ENCODE measurements around the gene TSPAN15.
"Not testable (repeated sequence)": the region's sequence is repeated elsewhere in the genome, so short reads cannot be mapped to it uniquely, and the experiment has no call there.

Gene TSPAN15

DNA sequence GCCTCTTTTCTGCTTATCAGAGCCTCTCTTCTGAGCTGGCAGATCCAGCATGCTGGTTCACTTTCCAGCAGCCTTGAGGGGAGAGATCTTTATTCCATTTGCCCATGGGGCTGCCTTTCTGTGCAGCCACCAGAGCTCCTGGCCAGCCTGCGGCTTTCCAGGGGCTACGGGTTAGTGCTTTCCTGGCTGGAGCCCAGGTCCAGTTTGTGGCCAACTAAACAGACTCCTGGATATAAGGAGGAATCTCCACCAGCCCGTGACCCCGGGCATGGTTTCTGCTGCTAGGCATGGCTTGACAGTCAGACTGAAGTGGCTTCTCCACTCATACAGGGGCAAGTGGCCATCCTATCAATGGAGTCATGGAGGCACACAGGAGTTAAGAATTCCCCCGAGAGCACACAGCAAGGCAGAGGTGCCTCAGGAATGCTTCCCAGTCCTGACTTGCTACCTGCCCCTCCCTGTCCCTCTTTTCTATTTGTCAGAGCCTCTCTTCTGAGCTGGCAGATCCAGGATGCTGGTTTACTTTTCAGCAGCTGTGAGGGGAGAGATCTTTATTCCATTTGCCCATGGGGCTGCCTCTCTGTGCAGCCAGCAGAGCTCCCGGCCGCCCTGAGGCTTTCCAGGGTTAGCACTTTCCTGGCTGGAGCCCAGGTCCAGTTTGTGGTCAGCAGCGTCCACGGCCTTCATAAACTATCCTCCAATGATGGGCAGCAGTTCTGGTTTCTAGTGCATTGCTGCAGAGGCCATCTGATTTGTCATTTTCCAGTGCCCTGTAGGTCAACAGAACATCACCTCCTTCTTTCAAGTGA is 35.9 kb downstream of the TSPAN15 start:
- TF ChIP-seq, protein P1, sequence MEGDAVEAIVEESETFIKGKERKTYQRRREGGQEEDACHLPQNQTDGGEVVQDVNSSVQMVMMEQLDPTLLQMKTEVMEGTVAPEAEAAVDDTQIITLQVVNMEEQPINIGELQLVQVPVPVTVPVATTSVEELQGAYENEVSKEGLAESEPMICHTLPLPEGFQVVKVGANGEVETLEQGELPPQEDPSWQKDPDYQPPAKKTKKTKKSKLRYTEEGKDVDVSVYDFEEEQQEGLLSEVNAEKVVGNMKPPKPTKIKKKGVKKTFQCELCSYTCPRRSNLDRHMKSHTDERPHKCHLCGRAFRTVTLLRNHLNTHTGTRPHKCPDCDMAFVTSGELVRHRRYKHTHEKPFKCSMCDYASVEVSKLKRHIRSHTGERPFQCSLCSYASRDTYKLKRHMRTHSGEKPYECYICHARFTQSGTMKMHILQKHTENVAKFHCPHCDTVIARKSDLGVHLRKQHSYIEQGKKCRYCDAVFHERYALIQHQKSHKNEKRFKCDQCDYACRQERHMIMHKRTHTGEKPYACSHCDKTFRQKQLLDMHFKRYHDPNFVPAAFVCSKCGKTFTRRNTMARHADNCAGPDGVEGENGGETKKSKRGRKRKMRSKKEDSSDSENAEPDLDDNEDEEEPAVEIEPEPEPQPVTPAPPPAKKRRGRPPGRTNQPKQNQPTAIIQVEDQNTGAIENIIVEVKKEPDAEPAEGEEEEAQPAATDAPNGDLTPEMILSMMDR (conservative IDR thresholded peaks at IDR 0.05; ENCODE audit: low read length), result no peak
- TF ChIP-seq EZH2phosphoT487 (IDR thresholded peaks at IDR 0.05; ENCODE audit: borderline replicate concordance), result no peak
- Histone ChIP-seq H2AFZ (ENCODE audit: low read length) (no peak overlapping the region), H3K9me3 (ENCODE audit: insufficient read depth, low read depth, low read length) (peaks cover 4% of the 10 kb centered on the region; the same call in 1 of the 2 replicates), H3K27me3 (ENCODE audit: insufficient read depth, low read length, poor library complexity, severe bottlenecking) (no peaks in the 10 kb centered on the region), H3K9ac (ENCODE audit: low read depth, low read length, poor library complexity, severe bottlenecking) (no peak overlapping the region), H3K4me1 (ENCODE audit: insufficient read depth, low read length, poor library complexity, severe bottlenecking) (no peaks in the 10 kb centered on the region), H4K20me1 (ENCODE audit: insufficient read depth, low read length, poor library complexity, severe bottlenecking) (no peaks in the 10 kb centered on the region), H3K4me3 (ENCODE audit: low read length, poor library complexity, severe bottlenecking) (no peak overlapping the region), H3K4me2 (ENCODE audit: low read depth, low read length, poor library complexity, severe bottlenecking) (no peak overlapping the region), H3K79me2 (ENCODE audit: insufficient read depth, low read length) (no peaks in the 10 kb centered on the region), H3K36me3 (ENCODE audit: insufficient read depth, low read length) (no peaks in the 10 kb centered on the region), H3K9me2 (replicated peaks; ENCODE audit: low read depth, low read length) (no peaks in the 10 kb centered on the region), H3F3A (ENCODE audit: low read depth) (no peaks in the 10 kb centered on the region)

DNA sequence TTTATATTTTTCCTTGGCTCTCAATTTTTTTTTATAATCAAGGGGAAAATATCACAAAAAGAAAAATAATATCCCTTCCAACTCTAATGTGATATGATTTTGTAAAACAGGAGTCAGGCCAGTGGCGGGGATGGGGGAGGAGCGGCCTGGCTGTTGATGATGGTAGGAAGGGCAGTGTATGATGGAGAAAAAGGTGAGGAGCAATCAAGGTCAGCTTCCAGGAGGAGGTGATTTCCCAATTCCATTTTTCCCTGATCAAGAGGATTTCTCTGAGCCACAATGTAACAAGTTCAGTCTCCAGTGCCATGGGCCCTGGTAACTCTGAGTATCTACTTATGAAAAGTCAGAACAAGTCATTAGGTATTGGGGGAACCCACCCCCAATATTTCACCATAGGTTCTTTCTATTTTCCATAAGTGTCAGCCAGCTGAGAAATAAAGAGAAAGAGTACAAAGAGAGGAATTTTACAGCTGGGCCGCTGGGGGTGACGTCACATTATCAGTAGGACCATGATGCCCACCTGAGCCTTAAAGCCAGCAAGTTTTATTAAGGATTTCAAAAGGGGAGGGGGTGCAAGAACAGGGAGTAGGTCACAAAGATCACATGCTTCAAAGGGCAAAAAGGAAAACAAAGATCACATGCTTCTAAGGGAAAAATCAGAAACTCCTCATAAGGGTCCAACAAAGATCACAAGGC is 37.0 kb downstream of the TSPAN15 start:
- not testable (repeated sequence) for H3K36me3 ChIP-seq (ENCODE audit: insufficient read depth, low read length); H3K4me1 ChIP-seq (ENCODE audit: insufficient read depth, low read length, poor library complexity, severe bottlenecking); H3F3A ChIP-seq (ENCODE audit: low read depth); H3K79me2 ChIP-seq (ENCODE audit: insufficient read depth, low read length); H4K20me1 ChIP-seq (ENCODE audit: insufficient read depth, low read length, poor library complexity, severe bottlenecking); H2AFZ ChIP-seq (ENCODE audit: low read length); H3K4me2 ChIP-seq (ENCODE audit: low read depth, low read length, poor library complexity, severe bottlenecking); H3K4me3 ChIP-seq (ENCODE audit: low read length, poor library complexity, severe bottlenecking); H3K27me3 ChIP-seq (ENCODE audit: insufficient read depth, low read length, poor library complexity, severe bottlenecking); H3K9me3 ChIP-seq (ENCODE audit: insufficient read depth, low read depth, low read length); H3K9ac ChIP-seq (ENCODE audit: low read depth, low read length, poor library complexity, severe bottlenecking); H3K9me2 ChIP-seq (replicated peaks; ENCODE audit: low read depth, low read length)

DNA sequence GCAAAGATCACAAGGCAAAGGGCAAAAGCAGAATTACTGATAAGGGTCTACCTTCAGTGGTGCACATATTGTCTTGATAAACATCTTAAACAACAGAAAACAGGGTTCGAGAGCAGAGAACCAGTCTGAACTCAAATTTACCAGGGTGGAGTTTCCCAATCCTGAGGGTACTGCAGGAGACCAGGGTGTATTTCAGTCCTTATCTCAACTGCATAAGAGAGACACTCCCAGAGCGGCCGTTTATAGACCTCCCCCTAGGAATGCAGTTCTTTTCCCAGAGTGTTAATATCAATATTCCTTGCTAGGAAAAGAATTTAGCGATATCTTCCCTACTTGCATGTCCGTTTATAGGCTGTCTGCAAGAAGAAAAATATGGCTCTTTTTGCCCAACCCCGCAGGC is 37.6 kb downstream of the TSPAN15 start:
- not testable (repeated sequence) for H4K20me1 ChIP-seq (ENCODE audit: insufficient read depth, low read length, poor library complexity, severe bottlenecking); H3K9me3 ChIP-seq (ENCODE audit: insufficient read depth, low read depth, low read length); H3K36me3 ChIP-seq (ENCODE audit: insufficient read depth, low read length); H3K9ac ChIP-seq (ENCODE audit: low read depth, low read length, poor library complexity, severe bottlenecking); H3F3A ChIP-seq (ENCODE audit: low read depth); H3K79me2 ChIP-seq (ENCODE audit: insufficient read depth, low read length); H3K4me3 ChIP-seq (ENCODE audit: low read length, poor library complexity, severe bottlenecking); H3K4me1 ChIP-seq (ENCODE audit: insufficient read depth, low read length, poor library complexity, severe bottlenecking); H3K9me2 ChIP-seq (replicated peaks; ENCODE audit: low read depth, low read length); H3K27me3 ChIP-seq (ENCODE audit: insufficient read depth, low read length, poor library complexity, severe bottlenecking); H3K4me2 ChIP-seq (ENCODE audit: low read depth, low read length, poor library complexity, severe bottlenecking); H2AFZ ChIP-seq (ENCODE audit: low read length)

DNA sequence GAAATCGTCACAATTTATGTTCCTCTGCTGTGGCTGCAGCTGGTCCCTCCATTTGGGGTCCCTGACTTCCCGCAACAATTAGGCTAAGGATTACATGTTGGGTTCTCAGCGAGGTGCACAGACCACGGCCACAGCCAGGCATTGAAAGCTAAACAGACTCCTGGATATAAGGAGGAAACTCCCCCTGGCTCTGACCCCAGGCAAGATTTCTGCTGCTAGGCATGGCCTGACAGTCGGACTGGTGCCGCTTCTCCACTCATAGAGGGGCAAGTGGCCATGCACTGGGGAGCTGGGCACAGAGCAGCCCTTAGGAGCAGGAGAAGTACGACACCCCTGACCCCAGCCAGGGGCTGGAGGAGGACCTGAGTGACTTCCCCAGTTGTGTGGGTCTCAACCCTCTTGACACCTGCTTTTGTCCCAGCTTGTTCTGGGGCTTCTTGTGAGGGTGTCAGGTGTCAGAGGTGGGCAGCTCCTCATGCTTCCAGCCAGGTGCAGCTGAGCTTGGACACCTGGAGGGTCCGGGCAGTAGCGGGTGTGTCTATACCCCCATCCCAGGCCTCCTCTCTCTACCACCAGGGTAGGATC is 38.3 kb downstream of the TSPAN15 start:
- peaks cover 4% of the 10 kb centered on the region; the same call in 1 of the 2 replicates for H3K9me3 ChIP-seq (ENCODE audit: insufficient read depth, low read depth, low read length)
- no peak overlapping the region for H2AFZ ChIP-seq (ENCODE audit: low read length)
- H3K36me3 ChIP-seq (ENCODE audit: insufficient read depth, low read length), result no peaks in the 10 kb centered on the region
- no peaks in the 10 kb centered on the region for H3K27me3 ChIP-seq (ENCODE audit: insufficient read depth, low read length, poor library complexity, severe bottlenecking)
- TF ChIP-seq, protein P1 (conservative IDR thresholded peaks at IDR 0.05; ENCODE audit: low read length), result no peak
- no peak for TF ChIP-seq EZH2phosphoT487 (IDR thresholded peaks at IDR 0.05; ENCODE audit: borderline replicate concordance)
- no peaks in the 10 kb centered on the region for H4K20me1 ChIP-seq (ENCODE audit: insufficient read depth, low read length, poor library complexity, severe bottlenecking)
- H3K79me2 ChIP-seq (ENCODE audit: insufficient read depth, low read length), result no peaks in the 10 kb centered on the region
- H3K9me2 ChIP-seq (replicated peaks; ENCODE audit: low read depth, low read length), result no peaks in the 10 kb centered on the region
- H3F3A ChIP-seq (ENCODE audit: low read depth), result no peaks in the 10 kb centered on the region
- no peak overlapping the region for H3K9ac ChIP-seq (ENCODE audit: low read depth, low read length, poor library complexity, severe bottlenecking)
- no peaks in the 10 kb centered on the region for H3K4me1 ChIP-seq (ENCODE audit: insufficient read depth, low read length, poor library complexity, severe bottlenecking)
- no peak overlapping the region for H3K4me3 ChIP-seq (ENCODE audit: low read length, poor library complexity, severe bottlenecking)
- no peak overlapping the region for H3K4me2 ChIP-seq (ENCODE audit: low read depth, low read length, poor library complexity, severe bottlenecking)
